NOMO-1 treated with DMSO at 0.1 percent for 48 hours (cell line): ENCODE results near the gene DET1.
"Not testable (repeated sequence)": the region's sequence is repeated elsewhere in the genome, so short reads cannot be mapped to it uniquely, and the experiment has no call there.

Experiments
- DNase-seq: peaks from one replicate; lab custom pipeline; 2025; ENCODE audit not compliant: unreplicated experiment; lab: John Stamatoyannopoulos, UW

Gene DET1

DNA sequence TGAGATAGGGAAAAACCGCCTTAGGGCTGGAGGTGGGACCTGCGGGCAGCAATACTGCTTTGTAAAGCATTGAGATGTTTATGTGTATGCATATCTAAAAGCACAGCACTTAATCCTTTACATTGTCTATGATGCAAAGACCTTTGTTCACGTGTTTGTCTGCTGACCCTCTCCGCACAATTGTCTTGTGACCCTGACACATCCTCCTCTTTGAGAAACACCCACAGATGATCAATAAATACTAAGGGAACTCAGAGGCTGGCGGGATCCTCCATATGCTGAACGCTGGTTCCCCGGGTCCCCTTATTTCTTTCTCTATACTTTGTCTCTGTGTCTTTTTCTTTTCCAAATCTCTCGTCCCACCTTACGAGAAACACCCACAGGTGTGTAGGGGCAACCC lies 5.4 kb downstream of the DET1 start:
- not testable (repeated sequence) for DNase-seq

DNA sequence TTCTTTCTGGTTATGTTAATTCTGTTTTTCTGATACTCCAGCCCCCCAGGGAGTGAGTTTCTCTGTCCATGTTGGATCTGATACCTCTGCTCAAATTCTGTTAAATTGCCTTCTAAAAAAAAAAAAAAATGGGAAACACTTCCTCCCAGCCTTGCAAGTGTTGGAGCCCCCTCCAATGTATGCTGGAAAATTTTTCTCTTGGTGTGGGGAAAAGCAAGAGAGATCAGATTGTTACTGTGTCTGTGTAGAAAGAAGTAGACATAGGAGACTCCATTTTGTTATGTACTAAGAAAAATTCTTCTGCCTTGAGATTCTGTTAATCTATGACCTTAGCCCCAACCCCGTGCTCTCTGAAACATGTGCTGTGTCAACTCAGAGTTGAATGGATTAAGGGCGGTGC lies 6.1 kb downstream of the DET1 start:
- not testable (repeated sequence) for DNase-seq

DNA sequence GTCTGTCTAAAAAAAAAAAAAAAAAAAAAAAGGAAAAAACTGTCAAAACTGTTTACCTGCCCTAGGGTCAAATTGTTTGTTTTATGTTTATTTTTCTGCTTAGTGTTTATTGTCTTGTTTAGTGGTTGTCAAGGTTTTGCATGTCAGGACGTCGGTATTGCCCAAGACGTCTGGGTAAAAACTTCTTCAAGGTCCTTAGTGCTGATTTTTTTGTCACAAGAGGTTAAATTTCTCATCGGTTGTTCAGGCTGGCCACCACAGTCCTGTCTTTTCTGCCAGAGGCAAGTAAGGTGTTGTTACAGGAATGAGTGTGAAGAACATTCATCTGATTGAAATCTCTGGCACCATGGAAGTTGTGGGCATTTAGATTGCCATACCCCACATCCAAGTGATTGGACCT lies 7.0 kb downstream of the DET1 start:
- DNase-seq: no peak

DNA sequence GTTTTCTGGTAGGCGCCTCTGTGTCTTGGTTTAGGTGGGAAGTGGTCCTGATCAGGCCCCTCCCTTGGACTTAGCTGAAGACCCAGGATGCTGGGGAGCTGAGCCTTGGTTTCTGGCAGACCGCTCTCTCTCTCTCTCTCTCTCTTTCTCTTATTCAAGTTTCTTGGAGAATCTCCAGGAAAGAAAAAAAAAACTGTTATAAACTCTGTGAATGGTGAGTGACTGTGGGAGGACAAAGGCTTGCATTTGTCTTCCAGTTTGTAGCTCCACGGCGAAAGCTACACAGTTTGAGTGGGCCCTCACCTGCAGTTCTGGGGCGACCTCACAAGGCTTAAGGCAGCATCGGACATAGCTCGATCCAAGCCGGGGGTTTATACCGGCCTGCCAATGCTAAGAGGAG lies 7.5 kb downstream of the DET1 start:
- DNase-seq: no peak

DNA sequence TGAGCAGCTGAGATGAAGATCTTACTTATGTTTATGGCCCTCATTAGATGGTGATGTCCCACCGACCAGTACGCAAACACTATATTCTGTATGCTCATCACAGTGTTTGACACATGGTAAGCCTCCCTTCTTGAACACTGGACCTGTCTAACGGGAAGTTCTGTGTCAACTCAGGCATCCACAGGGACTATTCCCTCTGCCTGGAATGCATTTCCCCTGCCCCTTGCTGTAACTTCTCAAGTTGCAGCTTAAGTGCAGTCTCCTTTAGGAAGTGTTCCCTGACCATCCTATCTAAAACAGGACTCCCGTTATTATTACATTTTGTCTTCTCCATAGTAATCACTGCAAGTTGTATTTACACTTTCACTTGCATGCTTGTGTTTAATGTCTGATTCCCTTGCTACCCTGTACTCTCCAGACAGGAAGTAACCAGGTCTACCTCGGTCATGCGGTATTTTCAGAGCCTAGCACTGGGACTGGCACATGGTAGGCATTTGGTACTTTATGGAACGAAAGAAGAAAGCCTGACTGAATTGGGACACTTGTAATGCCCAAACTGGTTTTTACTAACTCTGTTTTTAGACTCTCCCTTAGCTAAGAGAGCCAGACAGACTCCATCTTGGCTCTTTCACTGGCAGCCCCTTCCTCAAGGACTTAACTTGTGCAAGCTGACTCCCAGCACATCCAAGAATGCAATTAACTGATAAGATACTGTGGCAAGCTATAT lies 8.7 kb downstream of the DET1 start:
- DNase-seq: no peak

DNA sequence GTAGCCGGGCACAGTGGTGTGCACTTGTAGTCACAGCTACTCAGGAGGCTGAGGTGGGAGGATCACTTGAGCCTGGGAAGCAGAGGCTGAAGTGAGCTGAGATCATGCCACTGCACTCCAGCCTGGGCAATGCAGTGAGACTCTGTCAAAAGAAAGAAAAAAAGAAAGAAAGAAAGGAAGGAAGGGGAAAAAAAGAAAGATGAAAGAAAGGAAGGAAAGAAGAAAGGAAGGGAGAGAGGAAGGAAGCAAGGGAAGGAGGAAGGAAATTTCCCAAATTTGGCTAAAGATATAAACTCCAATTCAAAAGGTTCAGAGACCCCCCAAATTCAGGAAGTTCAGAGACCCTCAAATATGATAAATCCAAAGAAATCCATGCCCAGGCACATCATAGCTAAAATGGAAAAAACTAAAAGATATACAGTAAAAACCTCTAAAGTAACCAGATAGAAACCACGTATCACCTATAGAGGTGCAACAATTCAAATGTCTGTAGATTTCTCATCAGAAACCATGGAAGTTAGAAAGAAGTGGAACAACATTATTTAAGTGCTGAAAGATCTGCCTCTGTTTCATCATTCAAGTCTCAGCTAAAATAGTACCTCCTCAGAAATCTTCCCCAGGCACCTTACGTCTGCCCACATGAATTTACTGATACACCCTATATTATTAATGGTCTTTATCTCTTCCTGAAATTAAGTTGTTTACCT lies 10.7 kb downstream of the DET1 start:
- no peak for DNase-seq

DNA sequence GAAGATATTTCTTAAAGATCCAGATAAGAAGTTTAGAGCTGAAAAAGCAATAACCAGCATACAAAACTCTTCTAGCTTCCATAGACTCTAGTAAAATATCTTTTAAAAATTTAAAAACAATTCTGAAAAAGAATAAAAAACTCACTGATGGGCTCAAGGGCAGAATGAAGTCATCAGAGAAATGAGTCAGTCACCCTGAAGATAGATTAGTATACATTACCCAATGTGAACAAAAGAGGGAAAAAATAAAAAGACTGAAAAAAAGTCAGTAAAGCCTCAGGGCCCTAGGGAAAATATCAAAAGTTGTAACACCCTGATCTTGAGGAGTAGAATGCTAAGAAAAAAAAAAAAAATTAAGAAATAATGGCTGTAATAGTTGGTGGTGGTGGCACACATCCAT lies 11.4 kb downstream of the DET1 start:
- DNase-seq: no peak

DNA sequence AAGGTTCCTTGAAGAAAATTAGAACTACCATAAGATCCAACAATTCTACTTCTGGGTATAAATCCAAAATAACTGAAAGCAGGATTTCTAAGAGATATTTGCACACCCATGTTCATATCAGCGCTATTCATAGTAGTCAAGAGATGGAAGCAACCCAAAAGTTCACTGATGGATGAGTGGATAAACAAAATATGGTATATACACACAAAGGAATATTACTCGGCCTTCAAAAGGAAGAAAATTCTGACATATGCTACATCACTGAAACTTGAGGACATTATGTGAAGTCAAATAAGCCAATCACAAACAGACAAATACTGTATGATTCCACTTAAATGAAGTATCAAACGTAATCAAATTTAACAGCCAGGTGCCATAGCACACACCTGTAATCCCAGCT lies 13.1 kb downstream of the DET1 start:
- no peak for DNase-seq

DNA sequence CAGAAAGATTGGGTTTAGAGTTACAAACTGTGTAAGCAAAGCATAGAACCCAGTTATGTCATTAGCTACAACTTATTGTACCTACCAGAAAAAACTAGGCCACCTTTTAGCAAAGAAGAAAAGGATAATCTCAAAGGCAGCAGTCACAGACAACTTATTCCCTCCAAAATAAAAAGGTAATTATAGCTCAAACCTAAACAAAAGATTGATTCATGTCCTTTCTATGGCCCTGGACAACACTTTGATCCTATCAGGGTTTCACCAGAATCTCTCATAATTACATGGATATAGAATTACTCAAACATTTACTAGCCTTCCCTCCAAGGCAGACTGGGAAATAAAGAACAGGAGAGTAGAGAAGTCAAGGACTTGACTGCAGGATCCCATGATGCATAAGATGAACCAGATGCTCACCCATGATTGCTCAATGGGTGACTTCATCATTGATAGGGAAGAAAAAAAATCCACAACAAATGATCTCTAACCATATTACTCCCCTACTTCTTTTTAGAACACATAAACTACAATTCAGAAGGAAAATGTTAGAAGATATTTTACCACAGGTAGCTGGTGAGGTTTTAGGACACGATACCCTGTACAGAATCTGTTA lies 17.4 kb downstream of the DET1 start:
- DNase-seq: no peak

DNA sequence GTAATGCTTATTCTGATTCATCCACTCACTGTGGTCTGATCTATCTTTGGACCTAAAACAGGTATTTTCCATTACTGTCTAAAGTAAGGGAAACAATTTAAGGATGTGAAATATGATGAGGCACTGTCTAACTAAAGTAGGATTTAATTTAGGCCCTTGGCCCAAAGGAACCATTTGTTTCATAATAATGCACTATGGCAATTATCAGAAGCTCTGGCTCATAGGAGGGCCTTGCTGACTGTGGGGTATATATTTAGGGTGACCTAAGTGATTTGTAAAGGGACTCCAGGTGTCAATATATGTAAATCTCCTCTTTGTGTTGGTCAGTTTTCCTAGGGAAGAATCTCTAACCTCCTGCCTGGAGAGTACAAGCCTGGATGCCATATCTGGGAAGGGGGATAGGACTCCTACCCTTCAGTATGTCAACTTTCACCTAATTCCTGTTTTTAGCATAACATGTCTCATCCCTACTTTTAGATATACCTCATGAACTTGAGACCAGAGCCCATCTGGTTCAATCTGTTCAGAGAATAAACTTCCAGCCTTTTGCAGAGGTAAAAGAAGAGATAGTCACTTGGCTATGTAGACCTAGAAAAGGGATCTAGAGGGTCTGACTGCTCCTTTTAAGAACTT lies 20.1 kb downstream of the DET1 start:
- DNase-seq: no peak

DNA sequence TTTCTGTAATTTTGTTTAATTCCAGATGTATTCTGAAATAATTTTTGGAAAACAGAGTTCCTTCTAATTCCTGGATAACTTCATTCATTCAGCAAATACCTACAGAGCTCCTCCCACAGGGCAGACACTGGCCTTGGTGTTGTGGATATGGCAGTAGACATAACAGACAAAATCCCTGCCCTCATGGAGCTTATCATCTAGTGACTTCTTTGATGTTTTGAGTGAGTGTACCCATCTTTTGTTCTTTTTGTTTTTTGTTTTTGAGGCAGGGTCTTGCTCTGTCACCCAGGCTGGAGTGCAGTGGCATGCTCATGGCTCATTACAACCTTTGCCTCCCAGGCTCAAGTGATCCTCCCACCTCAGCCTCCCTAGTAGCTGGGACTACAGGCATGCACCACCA lies 21.1 kb downstream of the DET1 start:
- no peak for DNase-seq

DNA sequence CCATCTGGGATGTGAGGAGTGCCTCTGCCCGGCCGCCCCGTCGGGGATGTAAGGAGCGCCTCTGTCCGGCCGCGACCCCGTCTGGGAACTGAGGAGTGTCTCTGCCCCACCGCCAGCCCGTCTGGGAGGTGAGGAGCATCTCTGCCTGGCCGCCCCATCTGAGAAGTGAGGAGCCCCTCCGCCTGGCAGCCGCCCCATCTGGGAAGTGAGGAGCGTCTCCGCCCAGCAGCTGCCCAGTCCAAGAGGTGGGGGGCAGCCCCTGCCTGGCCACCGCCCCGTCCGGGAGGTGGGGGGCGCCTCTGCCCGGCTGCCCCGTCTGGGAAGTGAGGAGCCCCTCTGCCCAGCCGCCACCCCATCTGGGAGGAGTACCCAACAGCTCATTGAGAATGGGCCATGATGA lies 22.4 kb downstream of the DET1 start:
- DNase-seq: not testable (repeated sequence)

DNA sequence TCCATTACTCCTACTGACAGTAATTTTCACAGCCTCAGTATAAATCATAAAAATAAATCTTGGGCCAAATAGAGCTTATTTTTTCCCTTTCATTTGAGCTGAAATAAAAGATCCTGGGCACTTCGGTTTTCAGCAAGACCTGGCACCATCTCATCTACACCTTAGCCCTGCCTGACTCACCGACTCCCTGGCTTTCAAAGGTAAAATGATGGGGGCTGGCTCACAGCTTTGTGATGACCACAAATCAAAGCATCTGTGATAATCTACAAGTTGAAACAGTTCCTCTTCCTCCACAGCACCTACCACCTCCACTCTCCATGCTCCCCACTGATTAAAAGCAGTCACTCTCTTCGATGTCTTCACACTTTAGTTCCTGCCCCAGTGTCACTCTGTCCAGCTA lies 27.6 kb downstream of the DET1 start:
- no peak for DNase-seq

DNA sequence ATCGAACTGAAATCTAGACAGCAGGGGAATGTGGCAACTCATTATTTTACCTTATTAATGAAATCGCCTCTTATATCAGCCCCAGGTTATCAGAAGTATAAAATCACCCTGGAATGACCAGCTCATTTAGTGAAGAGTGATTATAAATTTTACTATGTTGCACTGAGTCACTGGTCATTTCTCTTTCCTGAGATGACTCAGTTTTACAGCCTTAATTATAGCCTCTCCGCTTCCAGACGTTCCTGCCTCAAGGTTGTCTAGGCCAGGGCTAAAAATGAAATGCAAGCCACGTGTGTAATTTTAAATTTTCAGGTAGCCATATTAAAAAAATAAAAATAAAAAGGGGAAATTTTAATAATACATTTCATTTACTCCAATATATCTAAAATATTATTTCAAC lies 33.3 kb downstream of the DET1 start:
- DNase-seq: no peak

DNA sequence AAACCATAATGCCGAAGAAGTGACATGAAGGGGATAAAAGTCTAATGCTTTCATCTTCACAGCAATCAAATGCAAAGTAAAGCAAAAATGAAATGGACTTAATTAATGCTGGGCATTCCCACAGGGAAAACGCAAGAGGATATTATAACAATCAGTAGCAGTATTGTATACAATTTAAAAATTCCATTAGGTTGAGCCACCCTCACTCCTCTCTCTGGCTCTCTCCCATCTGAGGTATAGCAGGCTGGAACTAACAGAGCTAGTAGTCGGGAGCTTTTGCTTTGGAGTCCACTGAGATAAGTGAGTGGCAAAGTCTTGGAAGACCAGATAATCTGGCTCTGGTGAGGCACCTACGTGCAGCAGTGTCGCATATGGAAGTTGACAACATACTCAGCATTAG lies 33.9 kb downstream of the DET1 start:
- no peak for DNase-seq

DNA sequence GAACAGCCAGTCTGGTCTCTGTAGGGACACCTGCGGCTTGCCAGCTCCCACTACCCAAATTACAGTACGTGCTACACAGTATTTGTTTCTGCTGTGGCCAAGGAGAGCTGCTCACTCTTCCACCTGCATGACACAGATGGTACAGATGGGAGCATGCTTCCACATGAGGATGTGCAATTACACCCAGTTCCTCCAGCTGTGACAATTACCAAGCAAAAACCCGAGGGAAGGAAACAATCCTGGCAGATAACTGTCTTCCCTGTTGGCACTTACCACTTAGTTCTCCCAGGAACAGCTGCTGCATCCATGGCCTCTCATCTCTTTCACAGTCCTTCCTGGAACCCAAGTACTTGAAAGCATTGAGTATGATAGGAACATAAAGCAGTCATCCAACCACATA lies 34.4 kb downstream of the DET1 start:
- no peak for DNase-seq

DNA sequence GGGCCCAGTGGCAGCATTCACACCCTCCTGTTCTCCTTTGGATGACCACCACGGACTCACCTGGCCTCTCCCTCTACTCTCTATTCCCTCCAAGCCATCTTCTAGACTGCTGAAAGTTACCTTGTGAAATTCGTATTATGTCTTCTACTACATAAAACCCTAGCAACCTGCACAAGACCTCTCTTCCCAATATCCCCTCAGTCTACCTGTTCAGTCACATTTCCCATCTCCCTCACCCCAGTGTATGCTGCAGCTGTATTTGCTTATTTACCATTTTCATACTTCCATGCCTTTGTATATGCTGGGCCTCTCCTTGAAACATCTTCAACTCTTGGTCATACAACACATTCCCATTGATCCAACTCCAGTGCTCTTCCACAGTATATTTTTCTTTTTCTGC lies 35.3 kb downstream of the DET1 start:
- no peak for DNase-seq

DNA sequence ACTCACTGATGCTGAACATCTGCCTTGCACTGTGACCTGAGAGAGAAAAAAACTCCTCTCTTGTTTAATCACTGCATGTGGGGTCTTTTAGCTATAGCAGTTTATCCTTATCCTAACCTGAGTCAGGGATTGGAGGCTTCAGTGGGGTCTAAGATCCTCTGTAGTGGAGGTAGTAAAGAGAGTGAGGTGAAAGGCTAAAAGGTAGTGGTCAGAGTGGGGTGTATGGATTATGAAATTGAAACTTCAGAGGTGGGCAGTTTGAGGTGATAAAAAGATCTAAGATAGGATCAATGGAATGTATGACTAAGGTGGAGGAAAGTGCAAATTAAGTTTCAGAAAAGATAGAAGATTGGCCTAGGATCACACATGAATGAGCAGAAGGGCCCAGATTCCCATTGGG lies 36.5 kb downstream of the DET1 start:
- DNase-seq: no peak

DNA sequence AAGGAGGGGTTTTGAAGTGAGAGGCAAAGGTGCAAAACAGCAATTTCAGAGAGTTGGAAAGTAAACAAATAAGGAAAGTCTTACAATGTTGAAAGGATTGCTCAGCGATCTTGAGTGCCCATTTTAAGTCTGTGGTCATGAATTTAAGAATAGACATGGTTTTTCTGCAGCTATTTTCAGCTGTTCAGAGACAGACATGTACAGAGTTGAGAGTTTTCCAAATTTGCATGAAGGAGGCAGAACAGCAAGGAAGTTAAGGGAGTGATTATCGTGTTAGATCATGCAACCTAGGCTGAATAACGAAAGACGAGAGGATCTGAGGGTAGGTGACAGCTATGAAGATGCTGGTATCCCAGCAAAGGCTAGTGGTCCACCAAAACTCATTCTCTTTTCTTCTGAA lies 37.2 kb downstream of the DET1 start:
- no peak for DNase-seq

DNA sequence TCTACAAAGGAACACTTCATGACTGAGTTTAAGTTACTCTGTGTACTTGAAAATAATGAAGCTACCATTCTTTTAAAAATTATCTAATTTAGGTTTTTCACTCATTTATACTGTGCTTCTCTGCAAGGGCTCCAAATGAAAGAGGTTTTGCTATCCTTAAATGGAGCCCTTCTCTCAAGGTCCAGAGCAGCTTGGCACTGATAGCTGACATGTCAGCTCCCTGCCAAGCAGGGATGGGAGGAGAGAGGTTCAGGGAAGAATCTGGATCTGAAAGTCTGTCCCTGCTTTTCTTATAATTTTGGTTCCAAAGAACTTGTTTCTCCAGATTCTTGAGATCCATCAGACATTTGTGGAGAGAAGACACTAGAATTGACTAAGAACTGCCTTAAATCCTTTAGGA lies 39.9 kb downstream of the DET1 start:
- DNase-seq: no peak

DNA sequence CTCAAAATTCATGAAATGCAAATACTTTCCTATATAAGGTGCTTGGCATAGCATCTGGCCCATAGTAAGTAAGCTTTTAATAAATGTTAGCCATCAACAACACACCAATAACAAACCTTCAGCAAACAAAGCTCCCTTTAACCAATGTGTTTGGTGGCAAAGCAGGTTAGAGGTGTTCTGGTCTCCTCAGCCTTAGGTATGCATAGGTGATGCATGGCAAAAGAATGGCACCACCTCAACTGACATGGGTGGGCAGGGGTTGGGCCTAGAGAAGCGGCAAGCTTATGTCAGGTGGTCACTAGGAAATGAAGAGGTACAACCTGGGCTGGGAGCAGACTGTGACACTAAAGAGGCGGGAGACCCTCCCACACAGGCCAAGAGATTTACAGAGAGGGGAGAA lies 40.8 kb downstream of the DET1 start:
- DNase-seq: no peak

DNA sequence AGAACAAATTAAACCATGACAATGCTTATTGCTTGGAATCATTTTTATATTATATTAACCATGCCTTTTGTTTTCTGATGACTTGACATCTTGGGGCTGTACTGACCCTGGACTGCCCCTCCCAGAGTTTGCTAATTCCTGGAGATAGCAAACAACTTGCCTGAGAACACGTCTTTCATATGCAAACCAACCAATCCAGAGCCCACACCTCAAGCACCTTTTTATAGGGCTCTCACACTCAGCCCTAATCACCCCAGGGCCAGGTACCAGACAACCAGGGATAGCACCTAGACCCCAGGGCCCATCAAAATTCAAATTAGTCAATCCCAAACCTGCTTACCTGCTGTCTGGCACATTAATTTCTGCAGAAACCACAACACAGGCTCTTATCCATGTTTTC lies 42.0 kb downstream of the DET1 start:
- no peak for DNase-seq
